Stomach (tissue), 4 donors: Measurements from ENCODE around the gene N4BP3.

Source experiments
- EP300 ChIP-seq: sonication (generic); formaldehyde crosslinking; IDR thresholded peaks from one replicate; pipeline ENCODE4 v1.6.1; 2017; ENCODE audit warnings: antibody characterized with exemption
- POLR2A ChIP-seq, 4 donors: fragments of 450-650 bp; IDR thresholded peaks; one replicate each; pipeline ENCODE4 v1.6.1; 2016; ENCODE audit warnings: antibody characterized with exemption in 4 of 4, control low read depth in 2 of 4, mild to moderate bottlenecking in 1 of 4, moderate library complexity in 1 of 4
- POLR2AphosphoS5 ChIP-seq, 3 donors: sonication (generic); formaldehyde crosslinking; IDR thresholded peaks; one replicate each; pipeline ENCODE4 v1.6.1; 2016; ENCODE audit warnings: antibody characterized with exemption in 3 of 3
- TF ChIP-seq, protein P1 (sequence below), 7 experiments: fragments of 450-650 bp in 4 of 7; fragments of 200-600 bp in 3 of 7; sonication (generic) in 3 of 7; IDR thresholded peaks; one replicate each; pipeline ENCODE4 v1.5.1; 2016 to 2019; ENCODE audit warnings: antibody characterized with exemption in 7 of 7, control low read depth in 2 of 7, mild to moderate bottlenecking in 1 of 7

GRCh38 chr5:178085316-178085715 is 28.0 kb upstream of the N4BP3 start:
- TF ChIP-seq, protein P1, sequence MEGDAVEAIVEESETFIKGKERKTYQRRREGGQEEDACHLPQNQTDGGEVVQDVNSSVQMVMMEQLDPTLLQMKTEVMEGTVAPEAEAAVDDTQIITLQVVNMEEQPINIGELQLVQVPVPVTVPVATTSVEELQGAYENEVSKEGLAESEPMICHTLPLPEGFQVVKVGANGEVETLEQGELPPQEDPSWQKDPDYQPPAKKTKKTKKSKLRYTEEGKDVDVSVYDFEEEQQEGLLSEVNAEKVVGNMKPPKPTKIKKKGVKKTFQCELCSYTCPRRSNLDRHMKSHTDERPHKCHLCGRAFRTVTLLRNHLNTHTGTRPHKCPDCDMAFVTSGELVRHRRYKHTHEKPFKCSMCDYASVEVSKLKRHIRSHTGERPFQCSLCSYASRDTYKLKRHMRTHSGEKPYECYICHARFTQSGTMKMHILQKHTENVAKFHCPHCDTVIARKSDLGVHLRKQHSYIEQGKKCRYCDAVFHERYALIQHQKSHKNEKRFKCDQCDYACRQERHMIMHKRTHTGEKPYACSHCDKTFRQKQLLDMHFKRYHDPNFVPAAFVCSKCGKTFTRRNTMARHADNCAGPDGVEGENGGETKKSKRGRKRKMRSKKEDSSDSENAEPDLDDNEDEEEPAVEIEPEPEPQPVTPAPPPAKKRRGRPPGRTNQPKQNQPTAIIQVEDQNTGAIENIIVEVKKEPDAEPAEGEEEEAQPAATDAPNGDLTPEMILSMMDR (IDR thresholded peaks at IDR 0.05) = no peak
- TF ChIP-seq POLR2A (IDR thresholded peaks at IDR 0.05) (no peak), POLR2AphosphoS5 (IDR thresholded peaks at IDR 0.05) (no peak), EP300 (no peak)
